Measurements from ENCODE around the gene ARL8B.

GRCh38 chr3:5103743-5104142 is 18.3 kb upstream of the ARL8B start:
- TF ChIP-seq CTCF (IDR thresholded peaks at IDR 0.05), result no peak
- no peak for TF ChIP-seq EZH2 (IDR thresholded peaks at IDR 0.05; ENCODE audit: borderline replicate concordance, insufficient read depth, low read depth, low read length, poor library complexity, severe bottlenecking)
